SU-DHL-6 (cell line): Measurements from ENCODE around the gene CTDSPL.

Experiments
- EZH2phosphoT487 ChIP-seq: fragments of 200-600 bp; sonication (generic), shearing (Covaris generic); conservative IDR thresholded peaks from 2 replicates; pipeline ENCODE4 v1.6.1; 2018; ENCODE audit warnings: mild to moderate bottlenecking, antibody characterized with exemption, low read length, moderate library complexity, mixed read lengths
- TF ChIP-seq, protein P1 (sequence below): fragments of 200-600 bp; sonication (generic); IDR thresholded peaks from one replicate; pipeline ENCODE4 v1.5.1; 2017; ENCODE audit warnings: antibody characterized with exemption, mild to moderate bottlenecking, low read length, moderate library complexity; ENCODE audit not compliant: insufficient read depth, poor library complexity, severe bottlenecking

- TF ChIP-seq, protein P1, sequence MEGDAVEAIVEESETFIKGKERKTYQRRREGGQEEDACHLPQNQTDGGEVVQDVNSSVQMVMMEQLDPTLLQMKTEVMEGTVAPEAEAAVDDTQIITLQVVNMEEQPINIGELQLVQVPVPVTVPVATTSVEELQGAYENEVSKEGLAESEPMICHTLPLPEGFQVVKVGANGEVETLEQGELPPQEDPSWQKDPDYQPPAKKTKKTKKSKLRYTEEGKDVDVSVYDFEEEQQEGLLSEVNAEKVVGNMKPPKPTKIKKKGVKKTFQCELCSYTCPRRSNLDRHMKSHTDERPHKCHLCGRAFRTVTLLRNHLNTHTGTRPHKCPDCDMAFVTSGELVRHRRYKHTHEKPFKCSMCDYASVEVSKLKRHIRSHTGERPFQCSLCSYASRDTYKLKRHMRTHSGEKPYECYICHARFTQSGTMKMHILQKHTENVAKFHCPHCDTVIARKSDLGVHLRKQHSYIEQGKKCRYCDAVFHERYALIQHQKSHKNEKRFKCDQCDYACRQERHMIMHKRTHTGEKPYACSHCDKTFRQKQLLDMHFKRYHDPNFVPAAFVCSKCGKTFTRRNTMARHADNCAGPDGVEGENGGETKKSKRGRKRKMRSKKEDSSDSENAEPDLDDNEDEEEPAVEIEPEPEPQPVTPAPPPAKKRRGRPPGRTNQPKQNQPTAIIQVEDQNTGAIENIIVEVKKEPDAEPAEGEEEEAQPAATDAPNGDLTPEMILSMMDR = no peak
- no peak for TF ChIP-seq EZH2phosphoT487
Observed at GRCh38 chr3:37823189-37823588, 38.5 kb upstream of the CTDSPL start.
